Left forelimb (tissue), 1 donor: ENCODE data around the gene ARCN1.

Experiments used
- DNase-seq: peaks from one replicate; pipeline ENCODE4 v3.0.0-alpha.2; 2018; ENCODE audit warnings: low spot score

ARCN1 gene

DNA sequence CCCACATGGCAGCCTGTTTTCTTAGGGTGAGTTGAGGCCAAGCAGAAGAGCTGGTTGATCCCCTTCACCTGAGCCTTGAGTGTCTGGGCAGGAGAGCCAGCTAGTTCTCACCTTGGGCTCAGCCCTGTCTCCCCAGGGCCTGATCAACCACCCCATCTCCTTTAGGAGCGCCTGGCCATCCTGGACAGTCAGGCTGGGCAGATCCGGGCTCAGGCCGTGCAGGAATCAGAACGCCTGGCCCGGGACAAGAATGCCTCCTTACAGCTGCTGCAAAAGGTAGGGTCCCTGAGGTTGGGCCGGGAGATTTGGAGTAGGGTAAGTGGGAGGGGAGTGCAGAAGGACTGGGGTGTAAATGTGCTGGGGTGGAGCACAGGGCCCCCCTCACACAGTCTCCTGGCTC lies 66.5 kb downstream of the ARCN1 start:
- no peak for DNase-seq

DNA sequence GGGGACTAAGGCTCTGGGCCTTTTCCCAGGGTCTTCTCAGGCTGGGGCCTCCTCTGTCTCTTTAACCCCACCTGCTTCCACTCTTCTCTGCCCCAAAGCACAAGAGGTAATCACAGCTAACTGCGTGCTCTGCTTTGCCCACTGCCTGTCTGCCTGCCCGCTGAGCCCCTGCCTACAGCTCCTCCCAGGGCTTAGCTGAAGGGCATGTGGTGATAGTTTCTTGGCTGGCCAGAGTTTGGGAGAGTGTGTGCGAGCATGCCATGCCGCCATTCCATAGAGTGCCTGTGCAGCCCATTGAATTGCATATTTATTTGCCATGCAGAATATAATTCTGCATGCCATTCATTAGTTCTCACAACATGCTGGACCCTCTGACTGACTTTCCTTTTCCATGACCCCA lies 67.7 kb downstream of the ARCN1 start:
- no peak for DNase-seq

DNA sequence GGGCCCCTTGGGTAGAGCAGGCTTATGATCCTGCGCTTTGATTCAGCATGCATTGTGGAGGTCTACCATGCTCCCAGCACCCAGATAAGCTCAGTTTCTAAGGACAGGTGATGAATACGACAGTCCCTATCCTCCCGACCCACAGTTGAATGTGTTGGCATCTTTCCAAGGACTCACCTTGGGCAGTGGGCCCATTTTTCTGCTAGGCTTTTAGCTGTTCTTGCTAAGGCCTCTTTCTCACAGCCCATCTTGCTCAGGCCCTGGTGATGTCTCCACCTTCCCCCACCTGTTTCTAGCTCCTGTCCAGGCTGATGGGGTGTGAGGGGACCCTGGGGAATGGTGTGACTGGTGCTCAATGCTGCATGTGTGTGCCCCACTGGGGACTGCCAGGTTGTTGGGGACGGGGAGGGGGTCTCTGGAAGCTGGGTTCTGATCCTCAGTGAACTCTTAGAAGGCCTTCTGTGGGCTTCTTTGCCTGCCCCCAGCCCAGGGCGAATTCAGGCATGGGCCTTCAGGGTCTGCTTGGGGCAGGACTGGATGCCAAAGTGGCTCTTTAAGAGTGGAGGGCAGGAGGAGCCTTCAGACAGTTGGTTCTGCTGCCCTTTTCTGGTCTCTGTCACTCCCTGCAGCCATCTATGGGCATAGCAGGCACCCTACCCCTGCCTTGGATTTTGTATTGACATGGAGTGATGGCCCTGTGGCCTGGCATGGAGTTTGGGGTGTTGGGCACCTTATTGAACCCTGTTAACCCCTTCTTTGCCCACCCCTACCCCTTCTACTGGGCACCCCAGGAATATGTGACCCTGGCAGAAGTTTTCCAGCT lies 68.3 kb downstream of the ARCN1 start:
- DNase-seq, result no peak

DNA sequence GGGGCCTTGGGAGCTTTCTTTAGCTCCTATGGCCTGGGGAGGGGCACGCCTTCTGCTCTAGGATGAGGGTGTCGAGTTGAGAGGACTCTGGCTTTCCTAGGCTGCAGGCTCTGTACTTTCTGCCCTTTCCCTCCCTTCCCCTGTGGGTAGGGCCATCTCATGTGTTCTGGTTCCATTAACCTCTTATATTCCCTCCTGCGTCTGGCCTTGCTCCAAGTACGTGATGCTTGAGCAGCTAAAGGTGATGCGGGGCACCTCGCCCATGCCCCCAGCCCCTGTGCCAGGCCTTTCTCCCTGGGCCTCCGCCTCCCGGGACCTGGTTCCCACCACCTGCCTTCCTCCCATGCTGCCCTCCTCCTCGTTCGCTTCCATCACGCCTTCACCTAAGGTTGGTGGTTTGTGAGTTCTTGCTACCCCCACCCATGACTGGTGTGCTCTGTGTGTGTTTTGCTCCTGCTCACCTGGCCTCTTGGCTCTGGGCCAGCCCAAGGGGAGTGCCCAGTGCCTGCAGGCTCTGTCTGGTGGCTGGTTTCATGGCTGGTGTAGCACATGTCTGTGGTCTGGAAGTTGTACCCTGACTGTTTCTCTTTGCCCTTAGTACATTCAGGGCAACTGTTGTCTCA lies 69.3 kb downstream of the ARCN1 start:
- DNase-seq, result no peak

DNA sequence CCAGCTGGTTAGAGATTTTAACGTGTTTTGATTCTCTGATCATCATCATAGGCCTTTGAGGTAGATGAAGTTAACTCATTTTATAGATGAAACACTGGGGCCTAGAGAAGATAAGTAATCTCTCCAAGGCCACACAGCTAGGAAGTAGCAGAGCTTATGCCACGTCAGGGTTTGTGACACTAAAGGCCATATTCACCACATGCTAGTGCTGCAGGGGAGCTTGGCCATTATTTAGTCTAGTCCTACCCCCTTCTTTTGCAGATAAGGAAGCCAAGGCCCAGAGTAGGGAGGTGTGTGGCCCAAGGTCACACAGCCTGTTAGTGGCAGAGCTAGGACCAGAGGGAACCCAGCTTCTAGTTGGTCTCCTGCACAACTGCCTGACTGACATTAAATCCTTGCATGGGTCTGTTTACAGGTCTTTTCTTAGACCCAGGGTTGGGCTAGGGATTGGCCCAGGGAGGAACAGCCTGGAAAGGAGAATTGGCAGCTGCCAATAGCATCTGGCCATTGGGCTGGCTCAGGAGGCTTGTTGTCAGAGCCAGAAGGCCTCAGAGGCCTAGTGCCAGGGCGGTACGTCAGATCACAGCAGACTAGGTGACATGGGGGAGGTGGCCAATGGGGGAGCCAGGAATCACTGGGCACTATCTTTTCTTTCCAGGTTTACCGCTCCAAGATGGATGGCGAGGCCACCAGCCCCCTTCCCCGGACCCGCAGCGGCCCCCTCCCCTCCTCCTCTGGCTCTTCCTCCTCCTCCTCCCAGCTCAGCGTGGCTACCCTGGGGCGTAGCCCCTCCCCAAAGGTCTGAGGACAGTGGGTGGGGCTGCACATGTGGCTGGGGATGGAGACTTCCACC lies 71.2 kb downstream of the ARCN1 start:
- no peak for DNase-seq

DNA sequence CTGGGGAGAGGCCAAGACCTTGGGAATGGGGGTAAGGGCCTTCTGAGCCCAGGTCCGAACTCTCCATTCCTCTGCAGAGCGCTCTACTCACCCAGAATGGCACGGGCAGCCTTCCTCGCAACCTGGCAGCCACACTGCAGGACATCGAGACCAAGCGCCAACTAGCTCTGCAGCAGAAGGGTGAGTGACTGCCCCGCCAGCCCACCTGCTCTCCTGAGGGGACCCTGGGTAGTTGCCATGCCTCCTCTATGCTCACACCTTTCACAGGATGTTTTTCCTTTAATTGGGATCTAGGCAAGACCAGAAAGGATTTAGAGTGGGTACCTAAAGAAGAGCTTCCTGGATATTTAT lies 71.8 kb downstream of the ARCN1 start:
- no peak for DNase-seq

DNA sequence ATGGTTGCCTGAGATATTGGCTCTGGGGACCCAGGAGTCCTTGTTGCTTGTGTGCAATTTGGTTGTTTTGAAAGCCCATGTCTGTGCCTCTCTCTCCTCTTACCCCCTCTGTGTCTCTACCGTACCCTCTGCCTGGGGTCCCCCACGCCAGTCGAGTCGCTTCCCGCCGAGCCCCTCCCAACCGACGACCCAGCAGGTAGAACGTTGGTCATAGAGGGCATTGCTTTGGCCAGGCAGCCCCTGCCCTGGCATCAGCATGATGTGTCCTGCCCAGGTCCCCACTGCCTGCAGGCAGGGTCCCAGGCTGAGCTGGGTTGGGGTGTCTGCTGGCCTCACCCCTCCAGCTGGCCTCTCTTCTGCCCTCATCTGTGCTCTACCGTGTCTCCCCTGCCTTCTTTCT lies 72.3 kb downstream of the ARCN1 start:
- no peak for DNase-seq

DNA sequence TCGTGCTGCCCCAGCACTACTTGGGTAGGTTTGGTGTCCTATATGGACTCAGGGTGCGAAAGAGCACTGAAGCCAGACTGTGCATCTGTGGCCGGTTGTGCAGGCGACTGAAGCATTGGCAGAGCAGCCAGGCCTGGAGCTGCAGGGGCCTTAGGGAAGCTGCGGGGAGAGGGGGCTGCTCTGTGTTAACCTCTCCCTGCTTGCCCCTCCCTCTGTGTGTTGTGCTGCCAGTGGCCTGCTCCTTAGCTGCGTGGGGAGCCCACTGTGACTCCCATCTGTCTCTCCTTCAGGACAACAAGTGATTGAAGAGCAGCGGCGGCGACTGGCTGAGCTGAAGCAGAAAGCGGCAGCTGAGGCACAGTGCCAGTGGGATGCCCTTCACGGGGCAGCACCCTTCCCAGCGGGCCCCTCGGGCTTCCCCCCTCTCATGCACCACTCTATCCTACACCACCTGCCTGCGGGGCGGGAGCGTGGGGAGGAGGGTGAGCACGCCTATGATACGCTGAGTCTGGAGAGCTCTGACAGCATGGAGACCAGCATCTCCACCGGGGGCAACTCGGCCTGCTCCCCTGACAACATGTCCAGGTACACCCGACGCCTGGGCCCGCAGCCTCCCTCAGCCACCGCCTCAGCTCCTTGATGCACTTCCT lies 73.0 kb downstream of the ARCN1 start:
- DNase-seq, result no peak

DNA sequence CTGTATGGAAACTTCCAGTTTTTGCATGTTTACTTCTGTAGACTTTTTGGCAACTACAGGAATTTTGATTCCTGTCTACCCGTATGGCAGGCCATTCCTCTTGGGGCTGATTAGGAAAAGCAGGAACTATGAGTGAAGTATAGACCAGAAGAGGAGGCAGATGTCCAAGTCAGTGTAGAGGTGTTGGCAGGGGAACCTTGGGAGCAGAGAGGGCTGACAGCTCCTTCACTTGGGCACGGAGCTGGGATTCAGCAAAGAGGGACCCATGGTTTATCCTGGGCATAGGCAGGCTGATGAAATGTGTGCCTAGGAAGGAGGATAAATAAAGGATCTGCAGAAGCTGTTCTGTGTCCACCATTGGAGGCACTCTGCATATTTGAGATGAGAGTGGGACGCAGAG lies 74.2 kb downstream of the ARCN1 start:
- DNase-seq, result no peak

DNA sequence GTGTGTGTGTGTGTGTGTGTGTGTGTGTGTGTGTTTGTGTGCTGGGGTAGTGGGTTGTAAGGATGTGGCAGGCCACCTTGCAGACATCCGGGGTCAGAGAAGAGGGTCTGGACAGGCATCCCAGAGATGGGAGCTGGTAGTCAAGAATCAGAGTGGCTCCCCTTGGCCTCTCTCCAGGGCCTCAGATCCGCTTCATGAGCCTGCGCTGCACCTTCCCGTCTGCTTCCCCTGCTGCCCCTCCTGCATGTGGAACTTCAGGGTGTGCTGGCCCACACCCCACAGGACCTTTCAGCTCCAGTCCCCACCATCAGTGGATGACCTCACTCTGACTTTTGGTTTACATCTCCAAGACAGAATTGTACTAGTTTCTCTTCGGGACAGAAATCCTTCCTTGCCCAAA lies 76.1 kb downstream of the ARCN1 start:
- no peak for DNase-seq

DNA sequence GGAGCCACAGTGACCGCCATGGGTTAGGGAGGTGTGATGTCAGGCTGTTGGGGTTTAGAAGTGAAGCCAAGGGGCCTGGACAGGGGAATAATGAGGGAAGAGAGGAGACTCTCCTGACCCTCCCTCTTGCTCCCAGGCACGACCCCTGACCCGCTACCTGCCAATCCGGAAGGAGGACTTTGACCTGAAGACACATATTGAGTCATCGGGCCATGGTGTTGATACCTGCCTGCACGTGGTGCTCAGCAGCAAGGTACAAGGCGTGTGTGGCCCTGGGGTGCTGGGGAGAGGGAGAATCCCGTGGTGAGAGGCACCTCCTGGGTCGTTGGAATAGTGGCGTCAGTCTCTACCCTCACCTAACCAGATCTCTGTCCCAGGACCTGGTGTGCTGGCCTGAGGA lies 77.7 kb downstream of the ARCN1 start:
- peak; percentile 41 for DNase-seq

DNA sequence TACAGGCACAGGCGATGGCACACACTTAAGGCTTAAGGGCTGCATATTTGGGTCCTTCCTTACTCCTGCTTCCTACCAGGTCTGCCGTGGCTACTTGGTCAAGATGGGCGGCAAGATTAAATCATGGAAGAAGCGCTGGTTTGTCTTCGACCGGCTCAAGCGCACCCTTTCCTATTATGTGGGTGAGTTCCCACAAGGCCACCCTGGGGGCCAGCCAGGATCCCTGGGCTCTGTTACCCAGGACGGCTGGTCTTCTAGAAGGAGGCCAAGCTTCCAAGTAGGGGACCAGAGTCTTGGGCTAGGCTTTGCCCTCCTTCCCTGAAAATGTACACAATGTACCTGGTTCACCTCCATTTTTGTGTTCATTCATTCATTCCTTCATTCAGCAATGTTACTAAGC lies 78.2 kb downstream of the ARCN1 start:
- no peak for DNase-seq

DNA sequence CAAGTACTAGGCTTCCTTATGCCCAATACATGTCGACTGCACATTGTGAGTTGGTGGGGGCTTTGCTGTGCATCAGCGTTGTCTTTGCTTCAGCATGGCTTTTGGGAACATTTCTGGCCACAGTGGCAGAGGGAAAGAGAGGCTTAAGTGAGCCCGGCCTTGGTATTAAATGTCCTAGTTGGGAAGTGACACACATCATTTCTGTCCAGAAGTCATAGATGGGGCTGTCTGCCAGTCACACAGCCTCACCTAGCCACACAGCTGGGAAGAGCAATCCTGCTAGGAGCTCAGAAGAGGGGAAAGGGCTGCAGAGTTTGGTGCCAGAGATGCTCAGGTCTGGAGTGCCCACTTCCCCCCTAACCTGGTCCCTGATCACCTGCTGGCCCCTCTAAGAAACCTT lies 79.6 kb downstream of the ARCN1 start:
- peak; percentile 20 for DNase-seq
